ENCODE results near the gene ATP10B. TPM values are rescaled to one million over a fixed set of nuclear protein-coding genes. Genes with fewer than 3 reads are reported as not detected.

The ATP10B gene
- total RNA-seq, 2 donors from 2014 or later, result 0.47 TPM; not detected in 1

- DNase-seq (ENCODE audit: low spot score), result no peak
- H3K36me3 ChIP-seq, result no peaks in the 10 kb centered on the region
- no peak overlapping the region for H3K27ac ChIP-seq
- H3K9me3 ChIP-seq, result no peaks in the 10 kb centered on the region
- H3K27me3 ChIP-seq, result no peaks in the 10 kb centered on the region
- H3K4me1 ChIP-seq, result no peaks in the 10 kb centered on the region
- no peak overlapping the region for H3K4me3 ChIP-seq
- TF ChIP-seq CTCF (IDR thresholded peaks at IDR 0.05), result no peak
Observed at GRCh38 chr5:160672521-160672920, 179.5 kb downstream of the ATP10B start.

GRCh38 chr5:160668356-160668755, 183.7 kb downstream of the ATP10B start:
- Histone ChIP-seq H3K27me3 (no peaks in the 10 kb centered on the region), H3K9me3 (no peaks in the 10 kb centered on the region), H3K36me3 (no peaks in the 10 kb centered on the region), H3K4me3 (no peak overlapping the region), H3K27ac (no peak overlapping the region), H3K4me1 (no peaks in the 10 kb centered on the region)
- no peak for TF ChIP-seq CTCF (IDR thresholded peaks at IDR 0.05)
- no peak for DNase-seq (ENCODE audit: low spot score)

- no peaks in the 10 kb centered on the region for H3K9me3 ChIP-seq
- H3K4me1 ChIP-seq, result no peaks in the 10 kb centered on the region
- H3K36me3 ChIP-seq, result no peaks in the 10 kb centered on the region
- no peak for DNase-seq (ENCODE audit: low spot score)
- H3K27me3 ChIP-seq, result no peaks in the 10 kb centered on the region
- H3K4me3 ChIP-seq, result no peak overlapping the region
- TF ChIP-seq CTCF (IDR thresholded peaks at IDR 0.05), result no peak
- H3K27ac ChIP-seq, result no peak overlapping the region
Observed at GRCh38 chr5:160667160-160667559, 184.9 kb downstream of the ATP10B start.

- Histone ChIP-seq H3K4me1 (no peaks in the 10 kb centered on the region), H3K27me3 (no peaks in the 10 kb centered on the region), H3K36me3 (no peaks in the 10 kb centered on the region), H3K27ac (no peak overlapping the region), H3K4me3 (no peak overlapping the region), H3K9me3 (no peaks in the 10 kb centered on the region)
- DNase-seq (ENCODE audit: low spot score), result no peak
- TF ChIP-seq CTCF (IDR thresholded peaks at IDR 0.05), result no peak
Observed at GRCh38 chr5:160665460-160665859, 186.6 kb downstream of the ATP10B start.

- H3K4me3 ChIP-seq, result no peak overlapping the region
- H3K27ac ChIP-seq, result no peak overlapping the region
- no peaks in the 10 kb centered on the region for H3K27me3 ChIP-seq
- no peak for DNase-seq (ENCODE audit: low spot score)
- H3K4me1 ChIP-seq, result no peaks in the 10 kb centered on the region
- no peak for TF ChIP-seq CTCF (IDR thresholded peaks at IDR 0.05)
- H3K9me3 ChIP-seq, result no peaks in the 10 kb centered on the region
- no peaks in the 10 kb centered on the region for H3K36me3 ChIP-seq
Observed at GRCh38 chr5:160660132-160660531, 191.9 kb downstream of the ATP10B start.

GRCh38 chr5:160657622-160658458, 194.2 kb downstream of the ATP10B start:
- Histone ChIP-seq H3K9me3 (no peaks in the 10 kb centered on the region), H3K4me3 (no peak overlapping the region), H3K4me1 (no peaks in the 10 kb centered on the region), H3K36me3 (no peaks in the 10 kb centered on the region), H3K27me3 (no peaks in the 10 kb centered on the region), H3K27ac (no peak overlapping the region)
- DNase-seq (ENCODE audit: low spot score), result no peak
- TF ChIP-seq CTCF (IDR thresholded peaks at IDR 0.05), result no peak
